Upper lobe of right lung (tissue), 1 donor: ENCODE results near the gene DCST2. TPM values are rescaled to one million over a fixed set of nuclear protein-coding genes. Genes with fewer than 3 reads are reported as not detected.

Source experiments
- ATAC-seq: fragments of 200-7000 bp; cut with Tn5 transposase; one replicate; pipeline ENCODE4 v1.9.1; 2020; ENCODE audit warnings: mild to moderate bottlenecking, moderate library complexity
- DNase-seq: peaks from one replicate; pipeline ENCODE4 v3.0.0-alpha.2; 2020
- H3K27ac ChIP-seq: fragments of 200-600 bp; one replicate; pipeline ENCODE4 v1.8.0; 2022
- H3K27me3 ChIP-seq: fragments of 200-600 bp; one replicate; pipeline ENCODE4 v1.8.0; 2022; ENCODE audit warnings: mild to moderate bottlenecking
- H3K36me3 ChIP-seq: fragments of 200-600 bp; one replicate; pipeline ENCODE4 v1.8.0; 2022
- H3K4me1 ChIP-seq: fragments of 200-600 bp; one replicate; pipeline ENCODE4 v1.8.0; 2022
- H3K4me3 ChIP-seq: fragments of 200-600 bp; one replicate; pipeline ENCODE4 v1.8.0; 2022; ENCODE audit warnings: mild to moderate bottlenecking
- H3K9me3 ChIP-seq: fragments of 200-600 bp; one replicate; pipeline ENCODE4 v1.8.0; 2022
- CTCF ChIP-seq: fragments of 200-600 bp; IDR thresholded peaks from one replicate; pipeline ENCODE4 v1.8.0; 2022; ENCODE audit warnings: antibody characterized with exemption
- intact Hi-C: fragments of 100-400 bp; cut with DNase I; formaldehyde crosslinking; loops from one replicate; pipeline ENCODE4 v1.11.0; 2022
- total RNA-seq: library from RNA; stranded (reverse); fragmentation: NEBNext Ultra II Directional; extraction: Animal tissue kit (Norgen Biotek cat#: 25700); gene quantifications from one replicate; pipeline ENCODE4 v1.2.1, GENCODE V29; 2021
- donor health status: DM: no; HTN: yes; CAD: no; lungs with severe emphysema.

DCST2 gene
- total RNA-seq, 1 donor from 2014 or later, result 1.5 TPM

- Histone ChIP-seq H3K4me3 (no peak overlapping the region), H3K36me3 (peaks cover 21% of the 10 kb centered on the region), H3K27ac (no peak overlapping the region), H3K9me3 (no peaks in the 10 kb centered on the region), H3K4me1 (peaks cover 67% of the 10 kb centered on the region), H3K27me3 (no peaks in the 10 kb centered on the region)
- intact Hi-C loops, result no loop called here
- TF ChIP-seq CTCF, result no peak
- DNase-seq, result no peak
- no peak for ATAC-seq
Measured at GRCh38 chr1:155011004-155011416, 22.6 kb downstream of the DCST2 start.

GRCh38 chr1:155010211-155010918, 23.2 kb downstream of the DCST2 start:
- ATAC-seq (no peak), DNase-seq (no peak)
- Histone ChIP-seq H3K4me1 (peaks cover 74% of the 10 kb centered on the region), H3K9me3 (no peaks in the 10 kb centered on the region), H3K4me3 (peak overlapping the region; percentile 41), H3K36me3 (peaks cover 15% of the 10 kb centered on the region), H3K27me3 (no peaks in the 10 kb centered on the region), H3K27ac (peak overlapping the region; percentile 36)
- intact Hi-C loops, result no loop called here
- TF ChIP-seq CTCF, result no peak

- peaks cover 8% of the 10 kb centered on the region for H3K36me3 ChIP-seq
- H3K27me3 ChIP-seq, result no peaks in the 10 kb centered on the region
Measured at GRCh38 chr1:155009742-155010141, 23.8 kb downstream of the DCST2 start.

GRCh38 chr1:155009221-155009711, 24.3 kb downstream of the DCST2 start:
- no peak for TF ChIP-seq CTCF
- DNase-seq (no peak), ATAC-seq (no peak)
- H3K36me3 ChIP-seq, result peaks cover 4% of the 10 kb centered on the region
- H3K27me3 ChIP-seq, result no peaks in the 10 kb centered on the region
- peaks cover 85% of the 10 kb centered on the region for H3K4me1 ChIP-seq
- intact Hi-C loops, result no loop called here
- H3K4me3 ChIP-seq, result peak overlapping the region; percentile 41
- no peaks in the 10 kb centered on the region for H3K9me3 ChIP-seq
- peak overlapping the region; percentile 93 for H3K27ac ChIP-seq

More at GRCh38 chr1:155009742-155010141, 23.8 kb downstream of the DCST2 start:
- ATAC-seq, result no peak
- no peak for TF ChIP-seq CTCF
- peak overlapping the region; percentile 93 for H3K27ac ChIP-seq
- H3K9me3 ChIP-seq, result no peaks in the 10 kb centered on the region
- H3K4me3 ChIP-seq, result peak overlapping the region; percentile 41
- intact Hi-C loops, result no loop called here
- H3K4me1 ChIP-seq, result peaks cover 80% of the 10 kb centered on the region
- DNase-seq, result no peak

GRCh38 chr1:155008015-155008941, 25.3 kb downstream of the DCST2 start:
- Histone ChIP-seq H3K4me3 (peak overlapping the region; percentile 41), H3K27ac (peak overlapping the region; percentile 93), H3K27me3 (no peaks in the 10 kb centered on the region), H3K9me3 (no peaks in the 10 kb centered on the region), H3K36me3 (no peaks in the 10 kb centered on the region), H3K4me1 (peaks cover 87% of the 10 kb centered on the region)
- ATAC-seq (peak; percentile 4), DNase-seq (no peak)
- intact Hi-C loops, result no loop called here
- TF ChIP-seq CTCF, result no peak
